Measurements from ENCODE around the gene COL18A1.

Gene COL18A1

GRCh38 chr21:45414396-45415187 is 9.6 kb downstream of the COL18A1 start:
- no peak for DNase-seq (ENCODE audit: low spot score)

- no peak for DNase-seq (ENCODE audit: low spot score)
These were observed 10.4 kb downstream of the COL18A1 start for GRCh38 chr21:45415188-45415942.

GRCh38 chr21:45415943-45416611 is 11.1 kb downstream of the COL18A1 start:
- no peak for DNase-seq (ENCODE audit: low spot score)

GRCh38 chr21:45416620-45417019 is 11.7 kb downstream of the COL18A1 start:
- DNase-seq (ENCODE audit: low spot score) = no peak

GRCh38 chr21:45417256-45417950 is 12.4 kb downstream of the COL18A1 start:
- no peak for DNase-seq (ENCODE audit: low spot score)

- DNase-seq (ENCODE audit: low spot score) = no peak
These were observed 13.0 kb downstream of the COL18A1 start for GRCh38 chr21:45417951-45418300.

- no peak for DNase-seq (ENCODE audit: low spot score)
These were observed 13.5 kb downstream of the COL18A1 start for GRCh38 chr21:45418301-45419071.

- DNase-seq (ENCODE audit: low spot score) = no peak
These were observed 14.2 kb downstream of the COL18A1 start for GRCh38 chr21:45419162-45419561.

GRCh38 chr21:45420061-45421041 is 15.4 kb downstream of the COL18A1 start:
- DNase-seq (ENCODE audit: low spot score) = peak; percentile 51

GRCh38 chr21:45421071-45421845 is 16.3 kb downstream of the COL18A1 start:
- no peak for DNase-seq (ENCODE audit: low spot score)

- DNase-seq (ENCODE audit: low spot score) = no peak
These were observed 17.1 kb downstream of the COL18A1 start for GRCh38 chr21:45421846-45422775.

- DNase-seq (ENCODE audit: low spot score) = no peak
These were observed 18.4 kb downstream of the COL18A1 start for GRCh38 chr21:45423201-45423955.

GRCh38 chr21:45423968-45424853 is 19.2 kb downstream of the COL18A1 start:
- DNase-seq (ENCODE audit: low spot score) = no peak

- DNase-seq (ENCODE audit: low spot score) = no peak
These were observed 20.2 kb downstream of the COL18A1 start for GRCh38 chr21:45424854-45425795.
